Measurements from ENCODE around the gene ENO1.

DNA sequence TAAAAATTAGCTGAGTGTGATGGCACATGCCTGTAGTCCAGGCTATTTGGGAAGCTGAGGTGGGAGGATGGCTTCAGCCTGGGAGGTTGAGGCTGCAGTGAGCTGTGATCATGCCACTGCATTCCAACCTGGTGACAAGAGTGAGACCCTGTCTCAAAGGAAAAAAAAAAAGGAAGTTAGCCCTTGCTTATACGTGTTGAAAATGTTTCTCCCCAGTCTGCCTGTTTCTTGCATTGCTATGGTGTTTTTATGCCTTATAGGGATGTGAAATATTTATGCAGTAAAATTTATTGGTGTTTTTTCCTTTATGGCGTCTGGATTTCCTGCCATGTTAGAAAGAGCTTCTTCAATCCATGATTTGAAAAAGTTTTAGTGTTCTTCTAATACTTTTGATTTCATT, 57.4 kb downstream of the ENO1 start:
- TF ChIP-seq, protein P1, sequence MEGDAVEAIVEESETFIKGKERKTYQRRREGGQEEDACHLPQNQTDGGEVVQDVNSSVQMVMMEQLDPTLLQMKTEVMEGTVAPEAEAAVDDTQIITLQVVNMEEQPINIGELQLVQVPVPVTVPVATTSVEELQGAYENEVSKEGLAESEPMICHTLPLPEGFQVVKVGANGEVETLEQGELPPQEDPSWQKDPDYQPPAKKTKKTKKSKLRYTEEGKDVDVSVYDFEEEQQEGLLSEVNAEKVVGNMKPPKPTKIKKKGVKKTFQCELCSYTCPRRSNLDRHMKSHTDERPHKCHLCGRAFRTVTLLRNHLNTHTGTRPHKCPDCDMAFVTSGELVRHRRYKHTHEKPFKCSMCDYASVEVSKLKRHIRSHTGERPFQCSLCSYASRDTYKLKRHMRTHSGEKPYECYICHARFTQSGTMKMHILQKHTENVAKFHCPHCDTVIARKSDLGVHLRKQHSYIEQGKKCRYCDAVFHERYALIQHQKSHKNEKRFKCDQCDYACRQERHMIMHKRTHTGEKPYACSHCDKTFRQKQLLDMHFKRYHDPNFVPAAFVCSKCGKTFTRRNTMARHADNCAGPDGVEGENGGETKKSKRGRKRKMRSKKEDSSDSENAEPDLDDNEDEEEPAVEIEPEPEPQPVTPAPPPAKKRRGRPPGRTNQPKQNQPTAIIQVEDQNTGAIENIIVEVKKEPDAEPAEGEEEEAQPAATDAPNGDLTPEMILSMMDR (IDR thresholded peaks at IDR 0.05), result no peak
- TF ChIP-seq POLR2AphosphoS5 (IDR thresholded peaks at IDR 0.05) (no peak), POLR2A (IDR thresholded peaks at IDR 0.05) (no peak)

Data from upper lobe of left lung (tissue), 4 donors.